ENCODE data around the gene CORO2B.
A peak's percentile ranks its signal among the peaks of the same experiment; 100 is the strongest.

The CORO2B gene

GRCh38 chr15:68765602-68766368 lies 187.0 kb downstream of the CORO2B start:
- DNase-seq, result no peak

DNA sequence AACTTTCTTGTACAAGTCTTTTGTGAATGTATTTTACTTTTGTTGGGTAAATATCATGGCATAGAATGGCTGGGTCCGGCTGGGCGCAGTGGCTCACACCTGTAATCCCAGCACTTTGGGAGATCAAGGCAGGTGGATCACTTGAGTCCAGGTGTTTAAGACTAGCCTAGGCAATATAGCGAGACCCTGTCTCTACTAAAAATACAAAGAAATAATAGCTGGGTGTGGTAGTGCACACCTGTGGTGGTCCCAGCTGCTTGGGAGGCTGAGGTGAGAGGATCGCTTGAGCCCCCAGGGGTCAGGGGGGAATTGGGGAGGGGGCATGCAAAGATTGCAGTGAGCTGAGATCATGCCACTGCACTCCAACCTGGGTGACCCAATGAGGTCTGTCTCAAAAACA lies 189.0 kb downstream of the CORO2B start:
- DNase-seq, result no peak

- no peak for DNase-seq
These were observed 189.5 kb downstream of the CORO2B start for GRCh38 chr15:68768321-68768720.

GRCh38 chr15:68769702-68770101 lies 190.9 kb downstream of the CORO2B start:
- DNase-seq, result no peak

DNA sequence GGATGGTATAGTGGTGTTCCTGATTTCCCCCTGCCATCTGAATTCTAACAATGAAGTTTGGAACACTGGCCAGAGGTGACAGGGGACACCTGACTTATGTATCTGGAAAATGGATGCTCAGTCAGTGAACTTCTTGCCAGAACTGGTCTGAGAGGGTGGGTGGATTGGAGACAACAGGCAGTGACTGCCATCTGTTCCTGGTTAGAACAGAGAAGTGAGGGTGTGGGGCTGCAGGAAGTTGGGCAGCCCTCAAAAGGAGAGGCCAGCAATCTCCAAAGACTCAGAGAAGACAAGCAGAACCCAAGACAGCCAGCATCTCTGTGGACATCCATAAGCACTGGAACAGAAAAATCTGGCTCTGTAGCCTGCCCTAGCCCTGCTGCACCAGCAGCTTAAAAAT lies 191.4 kb downstream of the CORO2B start:
- DNase-seq, result no peak

DNA sequence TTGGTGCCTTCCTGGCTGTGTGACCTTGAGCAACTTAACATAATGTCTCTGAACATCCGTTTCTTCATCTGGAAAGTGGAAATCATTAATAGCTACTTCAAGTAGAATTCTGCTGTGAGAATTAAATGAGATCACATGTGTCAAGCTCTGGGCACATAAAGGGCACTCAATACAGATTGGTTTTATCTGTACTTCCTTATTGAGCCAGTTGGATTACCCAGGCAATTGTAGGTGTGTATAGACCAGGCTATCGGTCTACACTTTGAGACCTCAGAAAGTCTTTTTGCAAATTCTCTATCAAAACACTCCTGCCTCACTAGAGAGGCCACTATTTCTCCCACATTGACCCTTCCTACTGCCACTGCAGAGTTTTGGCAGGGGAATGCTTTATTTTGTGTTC lies 194.2 kb downstream of the CORO2B start:
- DNase-seq, result no peak

DNA sequence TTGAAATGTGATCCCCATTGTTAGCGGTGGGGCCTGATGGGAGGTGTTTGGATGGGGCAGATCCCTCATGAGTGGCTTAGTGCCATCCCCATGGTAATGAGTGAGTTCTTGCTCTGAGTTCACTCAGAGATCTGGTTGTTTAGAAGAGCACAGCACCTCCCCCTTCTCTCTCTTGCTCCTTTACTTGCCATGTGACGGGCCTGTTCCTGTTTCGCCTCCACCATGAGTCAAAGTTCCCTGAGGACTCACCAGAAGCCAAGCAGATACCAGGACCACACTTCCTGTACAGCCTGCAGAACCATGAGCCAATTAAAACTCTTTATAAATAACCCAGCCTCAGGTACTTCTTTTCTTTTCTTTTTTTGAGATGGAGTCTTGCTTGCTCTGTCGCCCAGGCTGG lies 195.3 kb downstream of the CORO2B start:
- no peak for DNase-seq

DNA sequence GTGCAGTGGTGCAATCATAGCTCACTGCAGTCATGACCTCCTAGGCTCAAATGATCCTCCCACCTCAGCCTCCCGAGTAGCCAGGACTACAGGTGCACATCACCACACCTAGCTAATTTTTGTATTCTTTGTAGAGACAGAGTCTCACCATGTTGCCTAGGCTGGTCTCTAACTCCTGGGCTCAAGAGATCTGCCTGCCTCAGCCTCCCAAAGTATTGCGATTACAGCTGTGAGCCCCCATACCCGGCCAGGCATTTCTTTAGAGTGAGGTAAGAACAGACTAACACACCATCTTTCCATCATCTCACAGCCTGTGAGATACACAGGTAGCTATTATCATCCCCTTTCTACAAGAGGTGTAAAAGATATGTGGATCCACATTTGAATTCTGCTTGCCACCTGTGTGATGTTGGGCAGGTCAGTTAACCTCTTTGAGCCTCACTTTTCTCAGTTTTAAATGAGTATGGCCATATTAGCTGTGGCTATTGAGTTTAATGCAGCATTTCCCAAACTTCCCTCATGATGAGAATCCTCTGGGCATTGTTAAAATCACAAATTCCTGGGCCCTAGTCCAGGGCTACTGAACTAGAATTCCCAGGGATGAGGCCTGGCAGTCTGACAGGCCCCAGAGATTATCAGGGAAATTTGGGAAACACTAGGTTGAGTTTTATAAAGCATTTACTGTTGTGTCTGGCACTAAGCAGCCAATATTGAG lies 195.9 kb downstream of the CORO2B start:
- no peak for DNase-seq

DNA sequence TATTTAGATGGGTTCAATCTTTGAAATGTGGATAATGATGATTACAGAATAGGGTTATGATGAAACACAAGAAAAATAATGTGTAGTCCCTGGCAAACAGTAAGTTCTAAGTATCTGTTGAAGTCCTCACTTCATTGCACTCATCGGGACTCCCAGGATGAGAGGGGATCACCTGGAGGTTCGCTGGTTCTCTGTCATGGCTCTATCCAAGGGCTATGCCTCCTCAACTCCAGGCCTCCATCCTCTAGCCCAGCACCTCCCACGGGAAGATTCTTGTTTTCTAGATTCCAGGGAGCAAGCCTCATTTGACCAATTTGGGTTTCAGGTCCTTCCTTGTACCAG lies 196.4 kb downstream of the CORO2B start:
- DNase-seq, result no peak

DNA sequence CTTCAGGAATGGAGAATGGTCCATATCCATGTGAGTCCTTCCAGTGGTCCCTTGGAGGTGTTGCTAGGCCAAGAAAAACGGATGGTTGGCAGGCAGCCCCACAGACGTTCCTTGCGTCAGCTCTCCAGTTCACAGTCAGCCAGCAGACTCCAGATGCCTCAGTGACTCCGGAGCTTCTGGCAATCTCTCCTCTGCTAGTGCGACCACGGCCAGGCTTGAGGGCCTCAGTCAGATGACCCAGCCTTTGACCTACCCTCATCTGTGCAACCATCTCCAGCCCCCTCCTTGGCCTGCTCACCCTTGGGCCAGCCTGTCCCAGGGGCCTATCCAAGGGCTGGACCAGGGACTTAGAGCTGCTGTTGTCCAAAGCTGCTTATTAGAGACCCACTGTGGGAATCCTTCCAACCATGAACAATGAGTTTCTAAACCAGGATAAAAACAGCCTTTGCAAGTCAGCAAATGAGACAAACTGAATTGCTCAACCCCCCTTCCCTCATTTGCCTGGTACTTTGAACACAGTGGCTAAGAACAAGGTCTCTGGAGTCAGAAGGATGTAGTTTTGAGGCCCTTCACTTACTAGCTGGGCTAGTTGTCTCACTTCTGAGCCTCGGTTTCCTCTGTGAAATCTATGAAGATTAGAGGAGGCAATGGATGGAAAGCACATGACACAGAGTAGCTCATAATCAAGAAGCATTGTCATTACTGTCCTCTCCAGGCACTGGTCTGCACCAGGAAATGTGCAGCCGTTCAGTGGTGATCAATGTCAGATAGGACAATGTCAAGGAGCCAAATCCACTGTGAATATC lies 197.1 kb downstream of the CORO2B start:
- DNase-seq, result peak in 48 of 56 donors; percentile 24 to 91 (median 72)

DNA sequence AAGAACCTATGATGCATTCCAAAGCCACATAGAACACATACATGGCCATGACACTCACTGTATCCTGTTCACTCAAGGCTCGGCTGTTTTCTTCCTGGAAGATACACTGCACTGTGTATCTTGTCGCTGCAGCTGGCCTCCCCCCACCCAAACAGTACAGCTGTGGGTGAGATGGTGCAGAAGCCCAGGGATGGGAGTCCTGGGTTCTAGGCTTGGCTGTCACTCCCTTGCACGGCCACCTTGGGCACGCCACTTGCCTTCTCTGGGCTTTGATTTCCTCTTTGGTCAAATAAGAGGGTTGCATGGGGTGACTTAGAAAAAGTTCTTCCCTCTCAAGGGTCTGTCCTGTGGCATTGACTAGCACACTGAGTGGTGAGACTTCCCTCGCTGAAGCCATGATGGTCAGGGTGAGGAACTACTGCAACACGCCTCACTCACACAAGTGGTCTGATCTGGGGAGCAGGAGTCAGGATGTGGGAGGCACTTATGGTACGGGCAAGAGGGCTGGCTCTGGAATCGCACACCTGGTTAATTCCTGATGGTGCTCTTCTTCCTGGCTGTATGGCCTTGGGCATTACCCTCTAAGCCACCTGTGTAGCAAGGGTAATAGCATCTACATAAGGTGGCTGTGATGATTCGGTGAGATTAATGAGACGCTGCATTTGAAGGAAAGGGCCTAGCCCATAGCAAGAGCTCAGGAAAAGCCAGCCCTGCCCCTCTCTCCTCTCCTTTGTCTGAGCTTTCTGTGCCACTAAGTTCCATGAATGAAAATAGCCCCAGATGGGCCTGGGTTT lies 197.9 kb downstream of the CORO2B start:
- DNase-seq, result no peak
